GM11168 (cell line): ENCODE results near the gene C14orf180.

Source experiments
- in situ Hi-C: fragments of 300-500 bp; cut with MboI; formaldehyde crosslinking; loops from one replicate; pipeline ENCODE4 v1.12.0; 2022; ENCODE audit warnings: low sequenced_read_pairs; ENCODE audit not compliant: unreplicated experiment

C14orf180 gene

DNA sequence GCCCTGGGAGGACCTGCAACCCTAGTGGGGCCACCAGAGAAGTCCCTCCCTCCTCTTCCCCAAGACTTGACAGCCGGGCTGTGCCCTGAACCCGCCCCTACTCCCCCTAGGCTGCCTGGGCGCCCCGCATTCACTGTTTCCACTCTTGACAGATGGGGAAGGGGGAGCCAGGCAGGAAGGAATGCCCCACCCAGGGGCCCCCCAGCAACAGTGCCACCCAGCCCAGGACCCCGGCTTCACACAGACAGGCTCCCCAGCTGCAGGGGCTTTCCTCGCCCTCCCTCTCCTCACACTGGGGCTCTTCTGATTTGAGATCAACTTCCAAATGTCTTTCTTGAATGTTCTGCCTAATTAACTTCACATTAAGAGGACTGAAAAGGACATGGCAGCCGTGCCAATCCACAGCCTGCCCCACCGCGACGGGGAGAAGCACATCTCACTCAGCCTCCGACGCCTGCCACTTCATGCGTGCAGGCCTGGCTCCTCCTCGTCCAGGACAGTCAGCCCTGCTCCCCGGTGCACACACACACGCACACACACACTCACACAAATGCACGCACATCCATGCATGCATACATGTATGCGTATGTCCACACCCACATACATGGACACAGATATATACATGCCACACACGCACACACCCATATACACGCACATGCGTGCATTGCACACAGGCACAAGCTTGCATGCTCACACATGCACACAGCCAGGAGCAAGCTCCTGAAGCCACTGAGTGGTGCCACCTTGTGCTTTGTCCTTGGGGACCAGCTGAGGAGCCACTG, 19.6 kb upstream of the C14orf180 start:
- in situ Hi-C loops, result no loop called here

DNA sequence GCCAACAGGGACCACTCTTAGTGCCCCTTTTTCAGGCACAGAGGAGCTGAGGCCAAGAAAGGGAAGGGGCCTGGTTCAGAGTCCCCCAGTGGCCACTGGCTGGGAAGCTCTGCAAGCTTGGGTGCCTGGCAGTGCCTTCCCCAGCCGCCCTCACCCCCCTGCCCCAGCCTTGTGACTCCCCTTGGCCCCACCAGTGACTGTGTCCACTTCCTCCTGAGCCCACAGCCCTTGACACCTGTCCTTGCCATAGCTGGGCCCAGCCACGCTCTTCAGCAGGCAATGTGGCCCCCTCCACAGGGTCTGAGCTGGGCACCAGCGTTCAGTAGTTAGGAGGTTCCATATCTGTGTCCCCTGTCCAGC, 19.0 kb upstream of the C14orf180 start:
- in situ Hi-C loops, result no loop called here

DNA sequence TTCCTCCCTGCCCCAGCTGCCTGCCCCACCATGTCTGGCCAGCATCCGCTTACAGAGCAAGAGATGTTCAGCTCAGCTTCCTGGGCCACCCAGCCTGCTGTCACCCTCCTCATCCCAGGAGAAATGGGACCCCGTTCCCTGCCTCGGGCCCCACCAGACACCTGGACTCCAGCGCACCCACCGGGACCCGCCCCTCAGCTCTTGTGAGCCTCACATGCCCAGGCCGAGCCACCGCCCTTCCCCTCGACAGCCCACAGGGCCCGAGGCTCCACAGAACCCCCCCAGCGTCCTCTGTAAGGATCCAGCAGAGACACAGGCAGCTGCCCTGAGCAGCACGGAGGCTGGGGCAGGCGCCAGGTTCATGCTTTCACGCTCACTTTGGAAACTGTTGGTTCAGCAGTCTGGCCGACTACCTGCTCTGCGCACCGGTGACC, 18.4 kb upstream of the C14orf180 start:
- in situ Hi-C loops, result no loop called here

DNA sequence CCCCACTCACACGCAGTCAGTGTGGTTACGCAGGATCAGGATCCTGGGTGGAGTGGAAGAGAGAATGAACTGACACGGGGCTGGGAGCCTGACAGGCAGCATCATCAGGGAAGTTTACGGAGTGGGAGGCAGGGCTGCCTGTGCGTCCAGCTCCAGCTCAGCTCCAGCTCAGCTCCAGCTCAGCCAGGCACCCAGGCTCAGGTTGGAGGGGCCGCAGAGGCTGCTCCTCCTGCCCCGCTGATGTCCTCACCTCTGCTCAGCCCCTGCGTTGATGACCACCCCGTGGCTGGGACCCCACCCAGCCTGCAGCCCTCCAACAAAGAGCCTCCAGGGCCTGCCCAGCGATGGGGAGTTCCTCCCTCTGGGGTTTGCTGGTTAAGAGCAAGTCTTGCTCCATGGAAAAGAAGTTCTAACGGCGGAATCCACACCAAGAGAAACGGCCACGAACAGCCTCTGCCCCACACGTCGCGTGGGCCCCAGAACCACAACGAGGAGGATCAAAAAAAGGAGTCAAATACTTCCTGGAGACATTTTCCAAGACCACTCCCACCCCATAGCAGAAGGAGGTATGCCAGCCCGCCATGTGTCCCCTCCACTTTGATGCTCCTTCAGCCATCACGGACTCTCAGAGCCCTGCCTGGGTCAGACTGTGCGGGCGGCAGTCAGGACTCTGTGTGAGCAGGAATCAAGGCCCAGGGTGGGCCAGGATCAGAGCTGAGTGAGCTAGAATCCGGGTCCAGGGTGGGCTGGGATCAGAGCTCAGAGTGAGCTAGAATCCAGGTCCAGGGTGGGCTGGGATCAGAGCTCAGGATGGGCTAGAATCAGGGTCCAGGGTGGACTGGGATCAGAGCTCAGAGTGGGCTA, 17.7 kb upstream of the C14orf180 start:
- in situ Hi-C loops, result no loop called here

DNA sequence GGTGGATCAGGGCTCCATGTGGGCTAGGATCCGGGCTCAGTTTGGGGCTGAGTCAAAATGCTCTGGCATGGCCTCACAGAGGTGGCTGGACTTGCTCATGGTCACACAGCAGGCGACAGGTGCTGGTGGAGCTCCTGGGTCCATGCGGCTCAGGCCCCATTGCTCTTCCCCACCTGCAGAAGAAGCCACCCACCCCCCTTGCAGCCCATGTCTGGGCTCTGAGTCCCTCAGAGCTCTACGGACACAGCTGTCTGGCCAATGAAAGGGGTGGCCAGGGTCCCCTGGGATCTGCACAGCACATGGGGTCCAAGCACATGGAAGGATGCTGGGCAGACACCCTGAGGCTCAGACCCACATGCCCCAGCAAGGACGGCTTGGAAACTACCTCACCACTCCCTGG, 17.0 kb upstream of the C14orf180 start:
- in situ Hi-C loops, result no loop called here

DNA sequence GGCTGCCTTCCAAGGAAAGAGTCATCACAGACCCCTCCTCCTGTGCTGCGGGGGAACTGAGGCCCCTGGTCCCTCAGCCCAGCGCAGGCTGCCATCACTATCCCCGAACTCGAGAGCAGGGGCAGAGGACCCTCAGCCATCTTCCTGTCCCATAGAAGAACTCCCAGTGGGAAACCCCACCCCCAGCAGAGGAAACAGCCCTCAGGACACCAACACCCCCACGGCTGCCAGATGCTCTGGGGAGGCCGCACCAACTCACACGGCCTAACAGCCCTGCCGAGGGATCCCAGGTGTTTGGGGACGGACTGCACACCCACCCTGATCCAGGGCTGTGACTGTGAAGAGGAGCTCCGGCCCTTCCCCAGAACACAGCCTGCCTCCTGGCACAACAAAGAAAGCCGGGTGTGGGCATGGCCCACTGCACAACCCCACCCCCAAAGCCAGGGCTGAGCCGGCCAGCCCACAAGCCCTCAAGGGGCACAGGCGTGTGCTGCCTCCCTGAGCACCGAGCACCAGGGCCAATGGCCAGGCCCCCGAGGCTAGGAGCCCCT, 16.3 kb upstream of the C14orf180 start:
- in situ Hi-C loops, result no loop called here

DNA sequence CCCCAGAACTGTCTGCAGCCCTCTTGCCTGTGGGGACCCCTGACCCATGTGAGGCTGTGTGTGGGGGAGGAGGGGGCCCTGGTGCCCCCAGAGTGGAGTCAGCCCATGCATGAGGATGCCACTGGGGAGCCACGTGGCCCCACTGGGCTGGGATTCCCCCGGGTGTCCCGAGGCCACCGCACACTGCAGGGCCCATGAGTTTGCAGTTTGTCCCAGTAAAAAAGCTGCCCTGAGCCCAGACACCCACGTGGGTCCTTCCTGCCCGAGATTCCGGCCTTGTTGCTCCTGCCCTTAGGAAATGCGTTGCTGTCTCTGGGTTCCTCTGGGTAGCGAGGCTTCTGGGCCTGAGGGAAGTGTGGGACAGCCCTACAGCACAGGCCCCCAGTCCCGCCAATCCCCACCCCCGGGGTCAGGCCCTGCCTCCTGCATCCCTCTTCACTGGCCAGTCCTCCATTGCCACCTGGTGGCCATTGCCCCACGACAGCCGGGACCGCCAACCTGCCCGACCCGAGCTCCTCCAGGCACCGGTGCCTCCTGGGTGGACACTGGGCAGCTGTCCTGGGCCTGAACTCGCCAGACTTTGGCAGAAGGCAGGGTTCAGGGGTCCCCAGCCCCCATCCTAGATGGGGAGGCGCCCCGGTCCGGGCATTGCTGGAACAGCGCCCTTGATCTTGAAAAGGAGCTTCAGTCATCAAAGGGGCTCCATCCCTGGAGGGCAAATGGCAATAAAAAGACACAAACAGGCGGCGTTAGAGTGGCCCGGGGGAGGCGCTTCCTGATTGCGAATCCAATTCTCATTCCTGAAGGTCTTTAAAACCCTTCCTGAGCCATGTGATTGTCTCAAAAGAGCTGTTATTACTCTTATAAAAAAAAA, 15.6 kb upstream of the C14orf180 start:
- in situ Hi-C loops, result no loop called here

DNA sequence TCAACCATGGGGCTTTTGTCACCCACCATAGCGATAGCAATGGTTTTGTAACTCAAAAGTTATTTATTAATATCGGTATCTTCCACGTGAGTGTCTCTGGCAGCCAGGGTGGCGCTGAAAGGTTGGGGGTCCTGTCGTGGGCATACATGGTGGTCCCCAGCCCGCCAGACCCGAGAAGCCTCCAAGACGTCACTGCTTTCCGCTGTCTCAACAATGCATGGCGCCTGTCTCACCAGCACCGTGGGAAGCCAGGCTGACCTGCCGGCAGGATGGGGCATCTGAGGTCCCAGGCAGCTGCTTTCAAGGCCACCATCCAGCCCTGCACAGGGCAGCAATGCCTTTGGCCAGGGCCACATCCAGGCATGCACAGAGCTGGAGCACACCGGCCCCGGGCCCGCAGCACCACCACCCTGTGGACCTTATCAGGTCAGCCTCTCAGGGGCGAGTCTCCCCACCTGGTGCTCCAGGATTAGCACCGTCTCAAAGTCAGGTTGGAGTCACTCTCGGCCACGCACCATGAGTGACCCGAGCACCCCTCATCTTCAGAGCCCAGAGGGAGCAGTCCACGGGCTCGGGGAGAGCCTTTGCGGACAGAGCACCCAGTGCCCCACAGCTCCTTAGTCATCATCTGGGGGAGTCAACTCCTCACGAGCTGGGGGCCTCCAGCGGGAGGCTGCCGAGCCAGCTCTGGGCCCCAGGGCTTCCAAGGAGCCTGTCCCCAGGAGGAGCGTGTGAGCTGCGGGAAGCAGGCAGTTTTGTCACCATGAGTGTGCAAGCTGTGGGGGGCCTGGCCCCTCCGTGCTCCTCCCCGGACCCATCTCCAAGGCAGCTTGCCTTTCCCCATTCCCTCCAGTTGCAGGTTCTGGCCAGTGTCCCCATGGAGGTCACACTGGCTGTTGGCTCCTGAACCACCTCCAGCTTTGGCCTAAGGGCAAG, 14.6 kb upstream of the C14orf180 start:
- in situ Hi-C loops, result no loop called here

DNA sequence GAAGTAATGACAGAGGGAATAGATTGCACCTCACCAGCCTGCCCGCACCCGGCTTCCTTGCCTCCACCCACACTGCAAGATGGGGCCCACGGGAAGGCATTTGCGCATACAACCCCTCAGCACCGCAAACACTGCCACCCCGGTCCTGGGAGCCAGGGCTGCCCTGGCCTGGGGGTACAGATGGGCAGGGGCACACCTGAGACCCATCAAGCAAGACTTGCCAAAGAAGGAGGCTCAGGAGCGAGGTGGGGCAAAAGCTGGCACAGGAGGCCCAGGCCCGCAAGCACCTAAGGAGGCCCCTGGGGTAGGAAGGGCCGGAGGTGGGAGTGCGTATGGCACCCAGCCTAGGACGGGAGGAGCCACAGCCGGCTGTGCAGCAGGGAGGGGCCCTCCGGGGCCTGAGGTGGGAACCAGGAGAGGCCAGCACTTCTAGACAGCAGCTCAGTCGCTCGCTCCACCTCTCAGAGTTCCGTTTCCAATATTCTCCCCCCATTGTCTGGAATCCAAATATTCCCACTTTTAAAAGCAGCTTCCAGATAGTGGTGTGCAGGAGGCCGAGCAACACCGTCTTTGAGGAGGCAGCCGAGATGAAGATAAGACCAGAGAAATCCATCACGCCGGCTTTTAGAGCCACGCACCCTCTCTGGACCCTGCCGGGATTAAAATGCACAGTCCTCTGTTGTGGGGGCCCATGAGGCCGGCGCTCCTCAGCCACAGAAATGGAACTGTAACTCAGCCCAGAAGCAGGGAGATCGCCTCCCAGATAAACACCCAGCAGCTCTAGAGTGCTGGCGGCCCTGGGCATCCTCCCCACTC, 12.2 kb upstream of the C14orf180 start:
- in situ Hi-C loops, result no loop called here

DNA sequence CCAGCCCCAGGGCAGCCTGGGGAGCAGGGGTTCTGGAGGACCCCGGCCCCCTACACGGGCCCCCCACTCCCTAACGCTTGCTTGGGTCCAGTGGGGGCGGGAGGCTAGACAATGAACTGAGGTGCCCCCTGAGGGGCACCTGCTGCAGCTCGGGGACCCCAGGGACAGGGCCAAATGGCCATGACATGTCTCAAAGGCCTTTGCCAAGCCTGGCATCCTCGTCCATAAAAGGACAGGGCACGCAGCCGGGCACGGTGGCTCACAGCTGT, 11.7 kb upstream of the C14orf180 start:
- in situ Hi-C loops, result no loop called here

DNA sequence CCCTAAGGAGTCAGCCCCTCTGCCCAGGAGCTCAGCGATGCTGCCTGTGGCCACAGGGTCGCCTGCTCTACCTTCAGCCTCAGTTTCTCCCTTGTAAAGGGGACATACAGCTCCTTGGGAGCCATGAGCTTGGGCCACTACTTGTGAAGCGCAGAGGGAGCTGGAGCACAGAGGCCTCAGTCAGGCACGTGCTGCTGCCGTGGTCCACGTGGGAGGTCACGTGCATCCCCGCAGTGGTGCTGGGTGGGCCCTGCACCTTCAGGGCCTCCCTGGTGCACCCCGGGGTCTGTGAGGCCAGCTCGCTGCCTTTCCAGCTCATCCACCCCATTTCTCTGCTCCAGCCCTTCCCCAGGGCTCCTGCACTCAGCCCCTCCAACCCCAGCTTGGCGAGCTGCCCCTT, 10.9 kb upstream of the C14orf180 start:
- in situ Hi-C loops, result no loop called here

DNA sequence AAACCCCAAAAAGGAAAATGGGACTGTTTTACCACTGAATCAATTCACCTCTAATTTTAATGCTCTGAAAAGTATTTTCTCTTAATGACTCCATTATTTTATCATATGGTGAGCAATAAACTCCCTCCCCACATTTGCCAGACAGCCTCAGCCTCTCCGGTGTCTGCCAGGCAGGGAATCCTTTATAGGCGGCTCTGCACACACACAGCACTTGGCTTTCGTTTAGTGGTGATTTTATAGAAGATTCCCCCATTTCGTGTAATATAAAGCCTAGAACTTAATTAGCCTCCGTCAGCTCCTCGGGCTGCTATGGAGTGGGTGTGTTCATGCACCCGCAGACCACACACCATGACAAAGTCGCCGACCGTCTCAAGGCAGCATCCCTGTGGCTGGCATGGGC, 10.1 kb upstream of the C14orf180 start:
- in situ Hi-C loops, result no loop called here

DNA sequence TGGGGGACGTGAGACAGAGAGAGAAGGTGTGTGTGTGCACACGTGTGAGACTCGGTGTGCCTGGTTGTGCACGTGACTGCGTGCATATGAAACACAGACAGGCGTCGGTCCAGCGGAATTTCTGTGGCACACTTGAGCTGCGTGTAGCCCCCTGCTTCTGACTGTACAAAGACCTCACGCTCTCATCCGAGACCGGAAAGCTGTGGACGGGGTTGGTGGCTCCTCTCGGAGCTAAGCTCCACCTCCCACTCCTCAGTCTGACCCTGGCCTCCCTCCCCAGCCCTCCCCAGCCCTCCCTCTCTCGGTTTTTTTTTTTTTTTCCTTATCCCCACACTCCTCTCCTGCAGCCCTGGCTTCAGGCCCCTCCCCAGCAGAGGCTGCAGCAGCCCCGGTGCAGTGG, 8.3 kb upstream of the C14orf180 start:
- in situ Hi-C loops, result no loop called here

DNA sequence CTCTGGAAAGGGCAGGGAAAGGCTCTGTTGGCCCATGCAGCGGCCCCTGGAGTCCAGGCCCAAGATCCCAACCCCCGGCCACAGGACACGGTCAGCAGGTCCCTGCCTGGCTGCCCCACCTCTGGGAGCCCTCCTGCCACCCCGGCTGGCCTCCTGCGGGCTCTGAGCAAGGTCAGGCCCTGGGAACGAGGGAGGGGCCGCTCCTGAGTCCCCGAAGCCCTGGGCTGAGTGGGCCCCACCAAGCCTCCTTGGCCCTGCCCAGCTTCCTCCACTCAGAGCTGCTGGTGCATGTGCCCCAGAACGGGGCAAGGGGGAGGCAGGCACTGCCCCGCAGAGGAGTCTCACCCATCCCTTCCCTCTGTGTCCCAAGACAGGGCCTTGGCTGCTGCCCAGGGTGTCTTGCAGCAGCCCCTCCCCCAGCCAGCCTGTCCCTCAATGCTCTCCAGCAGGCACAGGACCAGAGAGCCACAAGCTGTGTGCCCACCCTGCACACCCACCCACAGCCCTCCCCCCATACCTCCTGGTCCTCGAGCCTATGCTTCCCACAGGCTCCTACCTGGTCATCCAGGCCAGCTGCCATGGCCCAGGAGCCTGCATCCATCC, 7.4 kb upstream of the C14orf180 start:
- in situ Hi-C loops, result no loop called here

DNA sequence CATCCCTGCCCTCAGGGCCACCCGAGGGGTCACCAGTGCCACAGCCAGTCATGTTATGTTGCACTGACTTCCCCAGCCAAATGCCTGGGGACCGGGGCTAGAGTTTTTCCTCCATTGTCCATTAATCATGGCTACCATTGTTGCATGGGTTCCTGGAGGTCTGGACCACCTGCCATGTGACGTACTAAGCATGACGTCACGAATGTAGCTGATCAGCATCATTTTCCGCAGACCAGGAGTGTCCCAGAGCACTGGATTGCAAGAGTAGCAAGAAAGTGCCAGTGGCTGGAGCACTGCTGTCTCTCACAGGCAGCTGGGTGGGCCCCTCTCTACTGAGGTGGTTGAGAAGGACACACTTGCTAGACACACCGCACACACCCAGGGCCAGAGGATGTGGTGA, 6.9 kb upstream of the C14orf180 start:
- in situ Hi-C loops, result no loop called here

DNA sequence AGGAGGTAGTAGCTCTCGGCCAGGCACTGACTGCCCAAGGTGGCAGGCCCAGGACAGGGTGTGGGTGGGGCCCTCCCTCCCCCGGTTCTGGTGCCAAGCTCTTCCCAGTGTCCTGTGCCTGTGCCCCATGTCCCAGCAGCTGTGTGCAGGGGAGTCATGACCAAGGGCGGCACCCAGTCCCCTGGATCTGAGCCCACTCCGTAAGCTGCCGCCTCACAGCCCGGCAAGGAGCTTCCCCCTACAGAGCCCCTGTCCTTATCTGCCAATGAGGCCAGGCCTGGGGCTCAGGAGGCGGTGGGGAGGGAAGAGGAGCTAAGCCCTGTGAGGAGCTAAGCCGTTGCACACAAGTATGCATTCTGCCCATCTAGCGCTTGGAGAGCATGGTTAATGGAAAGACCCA, 5.6 kb upstream of the C14orf180 start:
- in situ Hi-C loops, result no loop called here

DNA sequence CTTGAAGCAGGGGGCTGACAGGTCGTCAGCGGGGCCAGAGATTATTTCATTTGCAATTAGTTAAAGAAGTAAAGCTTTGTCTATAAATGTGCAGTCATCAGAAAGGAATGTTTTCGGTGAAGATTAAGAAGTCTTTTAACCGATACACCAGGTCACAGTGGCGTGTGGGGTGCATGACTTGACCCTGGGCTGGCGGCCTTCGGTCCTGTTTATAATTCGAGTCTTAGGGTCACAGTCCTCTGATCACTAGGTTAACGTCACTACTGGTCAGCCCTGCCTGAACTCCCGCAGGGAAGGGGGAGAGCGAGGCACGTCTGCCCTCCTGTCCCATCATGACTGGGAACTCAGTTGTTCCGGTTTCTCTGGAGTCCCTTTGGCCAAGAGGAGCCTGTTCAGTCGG, 5.0 kb upstream of the C14orf180 start:
- in situ Hi-C loops, result no loop called here

DNA sequence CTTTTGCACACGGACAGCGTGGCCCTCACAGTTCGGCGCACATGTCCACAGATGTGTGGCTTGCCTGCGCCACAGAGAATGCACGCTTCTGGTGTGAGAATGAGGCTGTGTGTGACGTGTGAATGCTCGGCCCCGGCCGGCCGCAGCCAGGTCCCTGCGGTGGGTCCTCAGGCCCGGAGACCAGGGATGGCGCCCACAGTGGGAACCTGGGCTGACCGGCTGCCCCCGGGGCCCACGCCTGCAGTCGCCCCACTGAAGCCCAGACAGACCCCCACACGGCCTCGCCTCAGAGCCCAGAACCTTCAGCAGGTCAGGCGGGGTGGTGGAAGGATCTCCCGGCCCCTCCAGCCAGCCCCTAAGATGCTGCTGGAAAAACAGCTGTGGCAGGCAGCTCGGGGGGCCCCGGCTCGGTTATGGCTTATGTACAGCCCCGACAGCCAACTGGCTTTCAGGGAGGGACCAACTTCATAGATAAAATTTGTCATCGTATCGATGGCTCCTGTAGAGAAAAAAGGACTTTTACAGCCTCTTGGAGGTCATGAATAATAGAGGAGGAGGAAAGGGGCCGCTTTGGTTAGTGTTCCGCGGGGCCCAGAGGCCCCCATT, 4.5 kb upstream of the C14orf180 start:
- in situ Hi-C loops, result no loop called here
